CD4-positive, alpha-beta T cell treated with Interleukin-17A for 4 hours (primary cell): Measurements from ENCODE around the gene KIAA0825.

ENCODE experiments used
- DNase-seq: peaks from one replicate; pipeline ENCODE4 v3.0.0-alpha.2; 2020; ENCODE audit warnings: mixed read lengths

Gene KIAA0825

DNA sequence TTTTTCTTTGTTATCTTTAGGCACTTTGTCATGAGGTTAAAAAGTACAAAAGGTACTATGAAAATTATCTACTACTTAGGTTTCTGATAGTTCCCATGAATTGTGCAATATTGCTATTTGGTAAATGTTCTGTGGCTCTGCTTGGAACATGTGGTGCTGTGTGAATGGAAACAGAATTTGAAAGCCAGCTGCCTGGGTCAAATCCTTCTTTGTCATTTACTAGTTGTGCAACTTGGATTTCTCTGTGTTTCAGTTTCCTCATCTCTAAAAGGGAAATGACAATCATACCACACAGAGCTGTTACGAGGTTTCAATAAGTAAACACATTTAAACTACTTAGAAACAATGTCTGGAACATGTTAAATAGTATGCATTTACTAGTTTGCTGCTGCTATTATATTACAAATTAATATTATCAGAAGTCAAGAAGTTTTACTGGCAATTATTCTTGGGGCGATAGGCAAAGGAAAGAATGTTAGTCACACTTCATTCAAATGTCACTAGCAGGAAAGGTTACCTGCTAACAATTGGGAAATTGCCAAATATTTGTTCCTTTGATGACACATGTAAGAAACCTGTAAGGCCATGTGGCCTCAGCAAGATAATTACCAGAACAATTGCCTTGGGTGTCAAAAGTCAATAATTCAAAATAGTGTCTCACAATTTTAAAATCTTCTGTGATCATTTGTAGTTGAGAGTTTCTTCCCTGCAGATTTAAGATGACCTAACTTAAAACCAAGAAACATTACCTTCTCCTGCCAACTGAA is 184.8 kb downstream of the KIAA0825 start:
- no peak for DNase-seq

DNA sequence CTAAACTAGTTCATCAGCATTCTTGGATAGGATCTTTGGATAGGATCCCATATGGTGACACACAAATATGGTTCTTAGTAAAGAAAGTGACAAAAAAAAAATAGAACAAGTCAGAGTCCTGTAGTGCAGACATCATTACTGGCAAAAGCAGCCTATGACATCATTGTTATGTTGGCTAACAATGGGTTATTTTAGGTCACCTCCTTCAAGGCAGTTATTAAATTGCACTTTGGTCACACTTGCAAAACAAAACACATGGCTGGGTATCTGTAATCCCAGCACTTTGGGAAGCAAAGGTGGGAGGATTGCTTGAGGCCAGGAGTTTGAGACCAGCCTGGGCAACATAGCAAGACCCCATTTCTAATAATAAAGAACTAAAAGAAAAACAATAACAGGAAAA is 185.9 kb downstream of the KIAA0825 start:
- DNase-seq, result no peak

DNA sequence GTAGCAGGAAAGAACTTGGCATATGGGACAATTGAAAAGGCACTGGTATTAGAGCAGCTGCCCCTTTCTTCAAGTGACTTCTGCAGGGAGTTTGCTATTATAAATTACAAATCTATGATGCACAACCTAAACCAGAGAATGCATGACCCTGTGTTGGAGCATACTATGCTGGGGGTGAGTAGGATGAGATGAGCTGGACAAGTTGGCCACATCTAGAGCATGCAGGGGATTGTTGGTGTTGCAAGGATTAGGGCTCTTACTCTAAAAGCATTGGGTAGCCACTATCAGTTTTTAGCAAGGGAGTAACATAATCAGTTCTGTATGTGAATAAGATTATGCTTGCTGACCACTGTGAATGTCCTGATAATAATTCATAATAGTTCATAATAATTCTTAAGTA is 186.7 kb downstream of the KIAA0825 start:
- DNase-seq, result no peak

DNA sequence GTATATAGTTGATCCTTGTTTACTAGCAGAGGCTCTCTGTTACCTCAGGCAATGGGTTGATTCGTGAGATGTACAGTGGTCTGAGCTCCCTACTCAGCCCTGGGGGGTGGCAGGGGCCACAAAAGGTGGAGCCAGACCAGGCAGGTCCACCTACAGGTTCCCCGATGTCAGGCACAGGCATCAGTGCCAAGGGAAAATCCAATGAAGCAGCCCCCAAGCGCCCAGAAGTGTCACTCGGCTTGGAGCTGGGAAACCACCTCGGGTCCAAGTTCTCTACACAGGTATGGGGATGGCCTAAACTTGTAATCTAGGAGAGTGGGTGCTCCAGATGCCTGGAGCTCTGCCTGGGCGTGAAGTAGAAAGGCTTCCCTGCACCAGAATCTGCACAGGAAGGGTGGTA is 188.8 kb downstream of the KIAA0825 start:
- no peak for DNase-seq

DNA sequence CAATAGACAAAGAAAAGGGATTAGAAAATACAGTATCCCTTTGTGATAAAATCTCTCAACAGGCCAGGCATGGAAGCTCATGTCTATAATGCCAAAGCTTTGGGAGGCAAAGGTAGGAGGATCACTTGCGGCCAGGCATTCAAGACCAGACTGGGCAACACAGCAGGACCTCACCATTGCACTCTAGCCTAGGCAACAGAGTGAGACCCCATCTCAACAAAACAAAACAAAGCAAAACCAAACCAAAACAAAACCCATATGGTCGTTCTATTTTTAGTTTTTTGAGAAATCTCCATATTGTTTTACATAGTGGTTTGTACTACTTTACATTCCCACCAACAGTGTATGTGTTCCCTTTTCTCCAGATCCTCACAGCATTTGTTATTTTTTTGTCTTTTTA is 193.0 kb downstream of the KIAA0825 start:
- no peak for DNase-seq

DNA sequence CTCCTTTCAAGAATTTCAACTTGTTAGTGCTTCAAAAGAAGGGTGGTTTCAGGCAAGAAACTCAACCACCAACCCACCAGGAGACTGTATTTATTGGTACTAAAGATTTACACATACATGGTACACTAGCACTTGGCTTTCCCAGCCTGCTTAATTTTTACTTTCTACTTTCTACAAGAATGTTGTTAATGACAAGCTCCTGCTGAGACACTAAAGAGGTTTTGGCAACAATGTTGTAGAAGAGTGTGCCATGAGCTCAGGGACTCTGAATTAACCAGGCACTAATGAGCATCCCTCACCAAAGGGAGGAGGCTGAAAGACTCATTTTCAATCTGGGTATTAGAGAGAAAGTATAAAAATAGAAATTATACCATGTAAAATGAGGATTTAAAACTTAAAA is 195.0 kb downstream of the KIAA0825 start:
- no peak for DNase-seq

DNA sequence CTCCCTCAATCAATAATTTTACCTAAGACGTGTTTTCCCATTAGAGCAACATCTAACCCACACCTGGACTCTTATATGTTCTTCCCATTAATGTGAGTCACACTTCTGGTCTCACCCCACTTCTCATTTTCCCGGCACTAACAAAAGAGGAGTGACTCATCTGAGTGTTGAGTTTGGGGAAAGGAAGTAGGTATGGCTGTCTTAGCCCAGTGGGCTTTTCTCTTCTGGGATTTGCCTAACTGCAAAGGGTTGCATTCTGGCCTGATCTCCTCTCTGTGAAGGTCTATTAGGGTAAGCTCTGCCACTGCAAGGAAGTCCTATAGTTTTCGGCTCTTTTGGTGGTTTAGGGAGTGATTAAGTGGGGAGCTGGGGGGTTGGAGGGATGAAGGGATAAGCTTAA is 195.6 kb downstream of the KIAA0825 start:
- DNase-seq, result no peak

DNA sequence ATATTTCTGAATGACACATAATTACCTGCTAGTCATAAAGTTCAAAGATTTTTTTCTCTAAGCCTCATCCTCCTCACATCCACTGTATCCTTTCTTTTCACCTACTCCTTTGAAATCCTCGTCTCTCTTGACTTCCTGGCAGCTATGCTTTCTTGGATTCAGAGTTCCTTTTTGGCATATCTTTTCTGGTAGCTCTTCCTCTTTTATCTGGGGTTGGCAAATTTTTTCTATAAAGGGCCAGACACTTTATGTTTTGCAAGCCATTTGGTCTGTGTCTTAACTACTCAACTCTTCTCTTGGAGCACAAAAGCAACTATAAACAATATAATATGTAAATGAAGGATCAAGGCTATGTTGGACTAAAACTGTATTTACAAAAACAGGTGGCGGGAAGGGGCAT is 197.5 kb downstream of the KIAA0825 start:
- DNase-seq, result no peak

DNA sequence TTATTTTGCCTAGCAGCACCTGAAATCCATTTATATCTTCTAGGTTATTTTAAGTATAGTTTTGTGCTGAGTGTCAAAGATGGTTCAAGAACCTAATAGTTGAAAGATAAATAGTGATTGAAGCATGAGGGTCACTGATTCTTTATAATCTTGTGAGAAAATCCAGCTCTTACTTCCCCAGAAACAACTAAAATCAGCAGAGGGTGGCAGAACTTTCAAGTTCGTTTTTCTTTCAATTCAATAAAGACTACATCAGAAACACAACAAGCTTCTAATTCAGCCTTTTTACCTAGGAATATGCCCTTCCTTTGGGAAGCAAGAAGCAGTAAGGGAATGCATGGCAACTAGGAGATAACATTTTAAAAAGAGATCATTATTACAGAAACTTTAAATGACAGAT is 202.6 kb downstream of the KIAA0825 start:
- no peak for DNase-seq

DNA sequence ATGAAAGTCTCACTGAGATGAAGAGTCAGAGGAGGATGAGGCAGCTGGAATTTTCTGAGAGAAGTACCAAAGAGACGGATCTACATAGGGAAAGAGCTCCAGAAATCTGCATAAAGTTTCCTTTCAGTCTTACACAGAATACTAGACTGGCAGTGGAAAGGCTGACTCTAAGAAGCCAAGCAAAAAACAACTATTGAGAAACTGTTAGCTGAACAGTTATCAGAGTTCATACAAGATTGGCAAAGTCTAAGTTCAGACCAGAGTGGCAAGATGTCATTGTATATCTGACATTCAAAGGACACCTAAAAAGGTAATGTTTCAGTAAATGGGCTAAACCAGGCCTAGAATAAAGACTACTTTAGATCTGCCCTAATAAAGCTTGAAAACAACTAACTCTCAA is 209.0 kb downstream of the KIAA0825 start:
- DNase-seq, result no peak

DNA sequence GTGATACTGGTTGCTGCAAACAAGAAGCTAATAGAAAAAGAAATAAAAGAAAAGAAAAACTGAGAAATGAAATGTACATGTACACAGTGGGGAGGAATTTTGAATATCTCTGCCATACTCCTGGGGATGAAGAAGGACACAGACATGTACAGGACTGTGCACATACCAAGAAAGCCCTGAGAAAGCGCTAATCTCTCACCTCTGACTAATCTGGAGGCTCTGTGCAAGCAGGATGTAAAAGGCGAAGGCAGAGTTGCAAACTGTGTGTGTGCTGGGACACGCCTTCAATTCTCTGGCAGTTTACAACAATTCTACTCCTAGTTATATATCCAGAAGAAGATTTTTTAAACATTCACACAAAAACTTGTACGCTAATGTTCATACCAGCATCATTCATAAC is 211.4 kb downstream of the KIAA0825 start:
- no peak for DNase-seq

DNA sequence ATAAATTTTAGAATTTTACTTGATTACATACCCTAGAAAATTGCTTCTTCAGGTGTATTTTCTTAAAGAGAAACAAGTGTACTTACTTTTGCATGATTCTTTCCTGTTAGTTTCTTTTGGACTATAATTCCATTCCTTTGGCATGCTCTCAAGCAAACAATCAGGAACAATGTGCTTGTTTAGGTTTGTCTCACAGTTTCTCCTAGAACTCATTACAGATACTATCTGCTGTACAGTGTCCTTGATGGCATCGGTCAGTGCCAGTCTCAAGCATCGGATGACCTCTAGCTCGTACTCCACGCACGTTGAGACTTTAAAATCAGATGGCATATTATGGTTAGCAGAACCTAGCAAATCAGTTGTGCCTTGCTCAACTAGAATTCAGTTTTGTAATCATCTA is 214.9 kb downstream of the KIAA0825 start:
- no peak for DNase-seq

DNA sequence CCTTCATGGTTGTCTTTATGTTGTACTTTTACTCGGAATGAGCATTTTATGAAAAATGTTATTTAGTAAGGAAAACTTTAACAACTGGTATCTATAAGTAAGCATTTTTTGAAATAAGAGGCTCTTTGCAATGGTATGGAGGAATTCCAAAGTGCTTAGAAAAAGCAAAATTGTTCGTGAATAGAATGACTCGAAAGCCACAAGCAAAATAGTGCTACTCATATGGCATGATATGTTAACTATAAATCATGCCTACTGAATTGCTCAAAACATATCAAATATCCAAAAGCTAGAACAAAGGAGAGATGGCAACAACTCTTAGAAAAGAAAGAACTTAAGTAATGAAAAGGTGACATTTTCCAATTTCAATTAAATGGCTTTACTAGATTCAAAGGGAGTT is 216.3 kb downstream of the KIAA0825 start:
- no peak for DNase-seq

DNA sequence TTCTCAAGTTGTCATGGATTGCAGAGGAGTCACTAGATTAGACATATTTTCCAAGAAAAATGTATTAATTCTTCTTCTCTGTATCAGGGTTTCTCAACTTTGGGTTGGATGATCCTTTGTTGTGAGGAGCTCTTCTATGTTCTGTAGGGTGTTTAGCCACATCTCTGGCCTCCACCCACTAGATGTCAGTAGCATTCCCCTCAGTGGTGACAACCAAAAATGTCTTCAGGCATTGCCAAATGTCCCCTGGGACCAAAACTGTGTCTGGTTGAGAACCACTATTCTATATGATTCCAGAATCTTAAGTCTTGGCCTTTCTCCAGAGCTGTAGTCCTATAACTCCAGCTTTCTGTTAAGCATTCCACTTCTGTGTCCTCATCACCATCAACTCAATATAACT is 220.9 kb downstream of the KIAA0825 start:
- DNase-seq, result no peak

DNA sequence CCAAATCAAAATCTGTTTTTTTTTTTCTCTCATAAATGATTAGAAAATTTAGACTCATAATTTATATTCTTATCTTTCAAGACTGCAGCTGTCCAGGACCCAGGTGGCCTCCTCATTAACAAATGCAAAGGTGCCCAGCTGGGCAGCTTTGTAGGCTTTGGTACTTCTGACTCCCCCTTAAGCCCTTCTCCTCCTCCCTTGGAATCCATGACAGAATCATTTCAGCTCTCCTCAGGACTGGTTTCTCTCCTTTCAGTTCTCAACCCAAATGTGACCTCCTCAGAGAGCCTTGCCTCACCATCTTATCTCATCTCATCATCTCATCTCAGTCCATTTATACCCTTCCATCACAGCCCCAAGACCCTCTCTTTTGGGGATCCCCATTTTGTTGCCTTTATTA is 221.7 kb downstream of the KIAA0825 start:
- DNase-seq, result no peak

DNA sequence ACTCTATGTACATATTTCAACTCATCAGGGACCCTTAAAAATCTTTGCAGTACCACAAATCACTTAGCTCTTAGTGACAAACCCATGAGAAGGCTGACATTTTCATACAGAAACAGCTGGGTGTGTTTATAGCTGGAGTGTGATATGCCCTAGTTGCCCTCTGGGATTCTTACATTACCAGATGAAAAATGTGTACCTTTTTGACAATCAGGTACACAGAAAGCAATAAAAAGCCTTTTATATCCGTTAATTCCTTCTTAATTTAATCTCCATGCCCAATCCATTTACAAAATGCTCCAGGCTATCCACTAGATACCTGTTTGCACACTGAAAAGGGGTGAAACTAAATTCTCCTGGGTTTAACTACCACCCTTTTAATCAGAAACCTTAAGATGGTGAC is 222.9 kb downstream of the KIAA0825 start:
- DNase-seq, result no peak

DNA sequence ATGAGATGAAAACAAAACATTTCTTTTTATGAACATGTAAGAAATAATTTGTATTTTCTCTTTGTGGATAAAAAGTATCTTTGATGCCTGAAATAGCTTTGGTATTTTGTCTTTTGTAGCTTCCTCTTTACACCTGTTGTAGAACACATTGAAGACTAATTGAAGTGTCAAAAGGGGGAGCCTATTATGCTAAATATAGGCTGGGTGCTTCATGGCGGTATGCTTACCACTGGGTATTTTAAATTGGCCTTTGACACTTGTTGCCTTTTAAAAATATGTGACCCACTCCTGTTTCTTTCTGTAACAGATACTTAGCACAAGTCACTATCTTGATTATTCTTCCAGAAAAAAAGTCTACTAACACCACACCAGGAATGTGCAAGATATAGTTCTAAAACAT is 226.4 kb downstream of the KIAA0825 start:
- DNase-seq, result no peak

DNA sequence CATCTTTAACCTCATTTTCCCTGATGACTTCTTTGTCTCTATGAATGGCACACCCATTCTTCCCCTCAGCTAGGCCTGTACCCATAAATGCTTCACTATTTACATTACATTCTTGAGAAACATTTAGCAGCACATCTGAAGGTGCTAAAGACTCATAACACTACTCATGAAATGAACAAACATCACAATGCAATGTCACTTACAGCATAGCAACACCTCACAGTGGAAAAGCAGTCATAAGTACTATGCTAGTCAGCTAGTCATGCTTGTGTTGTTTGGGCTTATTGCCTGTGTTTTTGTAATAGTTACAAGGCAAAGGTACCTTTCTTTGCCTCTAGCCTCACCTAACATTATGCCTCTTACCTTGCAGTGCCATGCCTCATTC is 228.9 kb downstream of the KIAA0825 start:
- no peak for DNase-seq

DNA sequence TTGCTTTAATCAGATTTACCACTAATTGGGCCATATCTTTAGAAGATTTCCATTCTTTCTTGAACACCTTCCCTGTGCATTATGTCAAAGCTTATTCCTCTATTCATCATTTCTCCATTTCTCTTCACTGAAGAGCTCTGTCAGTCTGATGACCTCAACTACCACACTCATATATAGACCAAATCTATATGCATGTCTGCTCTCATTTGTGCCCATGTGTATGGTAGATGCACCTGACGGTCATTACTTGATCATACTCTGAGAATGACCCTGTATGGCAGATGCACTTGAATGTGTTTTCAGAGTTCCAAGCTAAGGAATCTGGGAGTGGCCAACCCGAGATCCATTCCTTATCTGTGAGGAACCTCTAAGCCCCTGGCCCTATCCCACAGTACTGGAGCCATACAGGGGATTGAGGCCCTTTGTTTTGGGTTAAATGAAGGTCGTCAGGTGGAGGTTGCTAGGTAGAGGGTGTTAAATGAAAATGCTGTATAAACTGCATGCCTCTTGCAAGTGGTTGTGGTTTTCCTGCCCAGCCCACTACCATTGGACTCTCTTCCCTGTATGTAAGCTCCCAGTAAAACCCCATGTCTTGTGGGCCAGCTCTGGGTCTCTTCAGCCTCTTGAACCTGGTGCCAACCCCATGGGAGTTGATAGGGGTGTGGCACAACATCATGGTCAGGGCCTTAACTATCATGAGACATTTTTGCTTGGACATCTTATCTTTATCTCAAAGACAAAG is 229.5 kb downstream of the KIAA0825 start:
- DNase-seq, result no peak

DNA sequence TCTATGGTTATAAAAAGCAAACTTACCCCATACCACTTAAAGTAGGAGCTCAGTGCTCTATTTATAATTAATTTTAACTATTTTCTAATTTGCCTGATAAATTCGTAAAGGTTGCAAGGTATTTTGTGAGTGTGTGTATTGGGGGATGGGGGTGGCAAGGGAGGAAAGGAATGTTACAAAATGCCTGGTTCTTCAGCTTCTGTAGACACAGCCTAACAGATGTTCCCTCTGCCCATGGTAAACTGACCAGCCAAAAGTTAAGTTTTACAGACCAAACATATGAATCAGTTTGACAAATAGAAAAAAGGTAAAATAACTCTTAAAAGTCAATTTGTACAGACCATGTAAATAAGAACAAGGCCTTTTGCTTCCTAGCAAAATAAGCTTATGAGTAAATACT is 232.6 kb downstream of the KIAA0825 start:
- DNase-seq, result no peak

DNA sequence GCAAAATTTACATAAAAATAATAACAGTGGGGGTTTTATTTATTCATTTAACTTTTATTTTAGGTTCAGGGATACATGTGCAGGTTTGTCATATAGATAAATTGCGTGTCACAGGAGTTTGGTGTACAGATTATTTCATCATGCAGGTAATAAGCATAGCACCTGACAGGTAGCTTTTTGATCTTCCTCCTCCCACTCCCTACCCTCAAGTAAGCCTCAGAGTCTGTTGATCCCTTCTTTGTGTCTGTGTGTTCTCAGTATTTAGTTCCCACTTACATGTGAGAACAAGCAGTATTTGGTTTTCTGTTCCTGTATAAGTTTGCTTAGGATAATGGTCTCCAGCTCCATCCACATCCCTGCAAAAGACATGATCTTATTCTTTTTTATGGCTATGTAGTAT is 240.3 kb downstream of the KIAA0825 start:
- DNase-seq, result no peak

DNA sequence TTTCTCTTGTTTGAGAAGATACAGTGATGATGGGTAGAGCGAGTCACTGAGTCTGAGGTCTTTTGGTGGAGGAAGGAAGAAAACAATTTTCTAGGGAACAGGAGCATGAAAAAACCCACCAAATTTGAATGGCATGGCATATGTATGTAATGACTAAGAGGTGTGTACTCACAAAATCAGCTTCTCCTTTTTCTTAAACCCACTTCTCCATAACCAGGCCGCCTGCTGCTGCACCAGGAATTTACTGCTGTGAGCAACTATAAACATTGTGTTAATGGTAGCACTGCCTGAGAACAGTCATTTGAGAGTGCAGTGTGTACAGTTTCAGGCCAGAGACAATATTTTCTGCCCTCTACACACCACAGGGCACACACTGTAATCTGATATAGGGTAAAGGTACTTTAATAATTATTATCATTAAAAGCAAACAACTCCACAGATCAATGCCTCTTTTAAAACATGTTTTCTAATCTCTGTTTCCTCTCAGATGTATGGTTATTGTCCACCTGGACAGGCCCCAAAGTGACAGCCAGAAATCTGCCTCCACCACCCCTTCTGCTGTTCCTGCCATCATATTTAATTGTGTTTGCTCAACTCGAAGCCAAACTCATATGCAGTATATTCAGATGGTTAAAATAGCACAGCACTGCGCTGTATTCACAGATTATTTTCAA is 241.6 kb downstream of the KIAA0825 start:
- no peak for DNase-seq

DNA sequence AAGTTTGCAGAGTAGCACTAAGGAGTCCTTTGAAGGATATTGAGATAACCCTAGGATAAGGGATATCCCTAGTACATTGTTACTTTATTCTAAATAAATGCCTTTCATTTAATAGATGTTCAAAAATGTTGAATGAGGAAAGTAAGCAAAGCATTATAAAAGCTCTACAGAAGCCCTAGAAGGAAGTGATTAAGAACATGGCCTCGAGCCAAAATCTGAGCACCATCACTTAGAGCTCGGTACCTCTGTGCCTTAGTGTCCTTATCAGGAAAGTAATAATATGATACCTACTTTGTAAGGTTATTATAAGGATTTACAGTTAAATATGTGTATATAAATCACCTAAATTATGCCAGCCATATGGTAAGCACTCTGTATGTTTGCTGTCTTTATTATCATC is 242.6 kb downstream of the KIAA0825 start:
- no peak for DNase-seq

DNA sequence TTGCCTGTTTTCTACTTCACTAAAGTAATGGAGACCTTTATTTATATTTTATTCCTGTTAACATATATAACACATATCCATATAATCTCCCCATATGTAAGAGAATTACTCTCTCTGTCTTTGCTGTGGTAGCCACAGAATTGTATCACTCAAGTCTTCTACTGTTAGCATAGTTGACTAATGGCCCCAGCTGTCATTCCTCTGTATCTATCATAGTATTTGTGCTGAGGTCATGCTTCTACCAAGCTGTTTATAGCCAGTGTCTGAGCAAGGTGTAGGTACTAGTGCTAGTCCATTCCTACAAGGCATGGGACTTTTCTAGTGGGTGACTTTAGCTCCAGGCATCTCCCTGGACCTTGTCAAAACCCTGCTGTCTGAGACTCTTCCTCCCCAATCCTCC is 244.1 kb downstream of the KIAA0825 start:
- no peak for DNase-seq
